GM18520 (cell line): ENCODE data around the gene PLCG2.

ENCODE experiments used
- ATAC-seq: cut with Tn5 transposase; IDR thresholded peaks from one replicate; pipeline ENCODE4 v1.9.1; 2021; ENCODE audit not compliant: unreplicated experiment

Gene PLCG2

DNA sequence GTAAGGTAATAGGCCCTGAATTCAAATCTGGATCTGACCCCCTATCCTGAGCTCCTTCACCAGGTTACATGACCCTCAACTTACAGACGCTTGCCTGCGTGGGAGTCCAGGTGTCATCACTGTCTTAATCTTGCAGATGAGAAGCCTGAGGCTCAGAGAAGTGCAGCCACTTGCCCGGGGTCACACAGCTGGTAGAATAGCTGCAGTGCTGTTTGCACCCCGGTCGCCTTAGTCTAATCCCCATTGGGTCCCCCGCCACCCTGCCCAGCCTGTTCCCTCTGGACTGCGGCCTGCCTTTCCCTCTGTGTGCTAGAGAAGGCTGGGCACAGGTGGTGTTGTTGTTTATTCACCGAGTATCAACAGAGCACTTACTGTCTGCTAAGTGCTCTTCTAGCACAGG, 125.2 kb downstream of the PLCG2 start:
- ATAC-seq: no peak

DNA sequence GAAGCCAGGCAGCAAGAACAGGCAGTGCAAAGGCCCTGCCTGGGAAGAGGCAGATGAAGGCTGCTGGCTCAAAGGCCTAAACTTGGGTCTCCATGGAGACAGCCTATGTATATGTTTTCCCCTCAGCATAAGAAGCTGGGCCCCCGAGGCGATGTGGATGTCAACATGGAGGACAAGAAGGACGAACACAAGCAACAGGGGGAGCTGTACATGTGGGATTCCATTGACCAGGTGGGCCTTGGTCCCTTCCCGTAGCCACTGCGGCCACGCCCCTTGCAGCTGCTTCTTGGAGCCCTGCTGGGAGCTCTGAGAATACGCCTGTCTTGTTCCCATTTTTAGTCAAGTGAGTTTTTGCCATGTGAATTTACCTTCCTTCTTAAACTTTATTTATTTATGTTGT, 126.2 kb downstream of the PLCG2 start:
- ATAC-seq: no peak

DNA sequence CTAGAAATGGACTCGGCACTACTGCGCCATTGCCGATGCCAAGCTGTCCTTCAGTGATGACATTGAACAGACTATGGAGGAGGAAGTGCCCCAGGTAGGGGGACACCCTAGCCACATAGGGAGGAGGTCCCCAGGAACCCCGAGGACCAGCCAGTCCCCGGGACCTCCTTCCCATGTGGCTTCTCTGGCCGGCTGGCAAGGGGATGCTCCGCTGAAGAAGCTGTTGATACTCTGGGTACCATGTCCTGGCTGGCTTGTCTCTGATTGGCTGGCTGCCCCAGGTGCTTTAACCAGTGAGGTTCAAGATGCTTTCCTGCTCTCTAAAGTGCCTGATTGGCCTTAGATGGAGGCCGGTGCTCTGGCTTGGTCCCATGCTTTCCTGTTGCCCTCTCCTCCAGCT, 128.6 kb downstream of the PLCG2 start:
- no peak for ATAC-seq

DNA sequence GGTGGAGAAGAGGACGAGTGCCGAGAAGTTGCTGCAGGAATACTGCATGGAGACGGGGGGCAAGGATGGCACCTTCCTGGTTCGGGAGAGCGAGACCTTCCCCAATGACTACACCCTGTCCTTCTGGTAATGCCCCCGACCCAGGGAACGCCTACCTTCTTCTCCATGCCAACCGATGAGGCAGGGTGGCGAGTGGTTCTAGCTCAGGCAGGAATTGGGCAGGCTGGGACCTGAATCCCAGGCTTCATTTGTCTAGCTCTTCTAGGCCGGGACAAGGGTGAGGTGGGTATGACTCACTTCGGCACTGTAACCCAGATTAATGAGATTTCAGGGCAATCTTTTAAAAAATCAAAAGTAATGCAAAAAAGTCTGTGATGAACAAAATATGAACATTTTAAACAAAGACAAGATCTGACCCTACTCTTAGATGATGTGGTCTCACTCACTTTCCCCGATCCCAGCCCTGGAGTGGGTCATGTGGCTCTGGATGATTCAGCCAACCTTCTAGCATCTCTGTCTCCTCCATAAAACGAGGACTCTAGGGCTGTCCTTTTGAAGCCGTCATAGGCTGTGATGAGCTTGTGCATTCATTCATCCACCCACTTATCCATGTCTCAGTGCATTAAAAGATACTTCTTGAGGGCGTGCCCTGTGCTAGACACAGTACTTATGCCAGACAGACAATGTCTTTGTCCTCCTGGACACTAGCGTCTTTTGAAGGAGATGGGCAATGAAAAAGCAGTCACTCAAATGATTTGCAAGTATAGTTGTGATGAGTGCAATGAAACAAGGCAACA, 129.6 kb downstream of the PLCG2 start:
- ATAC-seq: no peak

DNA sequence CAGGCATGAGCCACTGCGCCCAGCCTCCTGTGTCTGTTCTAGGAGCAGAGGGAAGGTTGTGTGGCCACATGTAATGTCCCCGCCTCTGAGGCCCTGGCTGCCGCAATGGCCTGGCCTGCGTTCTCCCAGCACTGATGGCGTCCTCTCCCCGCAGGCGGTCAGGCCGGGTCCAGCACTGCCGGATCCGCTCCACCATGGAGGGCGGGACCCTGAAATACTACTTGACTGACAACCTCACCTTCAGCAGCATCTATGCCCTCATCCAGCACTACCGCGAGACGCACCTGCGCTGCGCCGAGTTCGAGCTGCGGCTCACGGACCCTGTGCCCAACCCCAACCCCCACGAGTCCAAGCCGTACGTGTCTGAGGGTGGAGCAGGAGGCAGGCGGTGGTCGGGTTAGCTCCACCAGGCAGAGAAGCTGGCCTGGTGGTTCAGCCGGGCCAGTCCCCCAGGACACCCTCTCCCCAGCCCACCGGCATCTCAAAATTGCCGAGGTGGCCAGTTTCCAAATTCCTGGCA, 131.3 kb downstream of the PLCG2 start:
- ATAC-seq: no peak

DNA sequence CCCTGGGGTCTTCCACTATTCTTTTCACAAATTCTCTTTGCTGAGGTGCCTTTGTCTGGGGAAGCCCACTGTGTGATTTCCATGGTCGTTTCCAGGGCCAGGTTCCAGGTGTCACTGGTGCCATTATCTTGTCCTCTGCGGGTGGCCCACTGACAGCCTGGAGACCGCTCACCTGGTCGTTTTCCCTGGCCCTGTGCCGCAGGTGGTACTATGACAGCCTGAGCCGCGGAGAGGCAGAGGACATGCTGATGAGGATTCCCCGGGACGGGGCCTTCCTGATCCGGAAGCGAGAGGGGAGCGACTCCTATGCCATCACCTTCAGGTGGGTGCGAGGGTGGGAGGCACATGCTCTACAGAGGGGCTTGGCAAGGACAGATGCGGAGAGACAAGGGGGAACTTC, 133.3 kb downstream of the PLCG2 start:
- no peak for ATAC-seq

DNA sequence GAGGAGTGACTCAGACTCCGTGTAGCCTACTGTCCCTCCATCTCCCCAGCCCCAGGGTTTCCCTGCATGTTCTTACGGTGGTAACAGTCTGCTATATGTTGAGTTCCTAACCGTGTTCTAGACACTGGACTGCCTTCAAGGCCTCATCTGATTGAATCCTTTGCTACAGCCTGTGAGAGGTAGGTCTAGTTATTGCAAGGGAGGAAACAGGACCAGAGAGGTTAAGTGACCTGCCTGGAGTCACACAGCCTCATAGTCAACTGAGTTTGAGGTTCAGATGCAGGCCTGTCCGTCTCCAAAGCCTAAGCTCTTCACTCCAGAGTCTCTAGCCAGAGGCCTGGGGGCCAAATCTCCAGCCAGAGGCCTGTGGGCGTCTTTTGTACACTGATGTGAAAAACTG, 134.1 kb downstream of the PLCG2 start:
- ATAC-seq: no peak

DNA sequence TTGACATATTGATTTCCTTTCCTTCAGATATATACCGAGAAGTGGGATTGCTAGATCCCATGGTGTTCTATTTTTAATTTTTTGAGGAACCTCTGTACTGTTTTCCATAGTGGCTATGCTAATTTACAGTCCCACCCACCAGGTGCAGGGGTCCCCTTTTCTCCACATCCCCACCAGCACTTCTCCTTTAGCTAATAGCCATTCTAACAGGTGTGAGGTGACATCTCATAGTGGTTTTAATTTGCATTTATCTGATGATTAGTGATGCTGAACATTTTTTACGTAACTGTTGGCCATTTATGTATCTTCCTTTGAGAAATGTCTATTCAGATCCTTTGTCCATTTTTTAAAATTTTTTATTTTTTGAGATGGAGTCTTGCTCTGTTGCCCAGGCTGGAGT, 138.3 kb downstream of the PLCG2 start:
- ATAC-seq: no peak

DNA sequence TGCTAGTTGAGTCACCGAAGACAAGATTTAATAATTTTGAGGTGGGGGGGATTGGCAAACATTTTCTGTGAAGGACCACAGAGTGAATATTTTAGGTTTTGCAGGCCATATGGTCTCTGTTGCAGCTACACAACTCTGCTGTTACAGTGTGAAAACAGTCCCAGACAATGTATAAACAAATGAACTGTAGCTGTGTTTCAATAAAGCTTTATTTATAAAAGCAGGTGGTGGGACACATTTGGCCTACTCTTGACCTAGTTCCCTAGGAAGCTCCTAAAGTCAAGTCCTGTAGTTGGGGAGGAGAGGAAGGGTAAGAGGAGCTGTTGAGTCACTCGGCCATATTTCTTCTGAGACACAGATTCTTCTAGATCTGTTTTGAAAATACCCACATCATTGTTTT, 139.8 kb downstream of the PLCG2 start:
- no peak for ATAC-seq

DNA sequence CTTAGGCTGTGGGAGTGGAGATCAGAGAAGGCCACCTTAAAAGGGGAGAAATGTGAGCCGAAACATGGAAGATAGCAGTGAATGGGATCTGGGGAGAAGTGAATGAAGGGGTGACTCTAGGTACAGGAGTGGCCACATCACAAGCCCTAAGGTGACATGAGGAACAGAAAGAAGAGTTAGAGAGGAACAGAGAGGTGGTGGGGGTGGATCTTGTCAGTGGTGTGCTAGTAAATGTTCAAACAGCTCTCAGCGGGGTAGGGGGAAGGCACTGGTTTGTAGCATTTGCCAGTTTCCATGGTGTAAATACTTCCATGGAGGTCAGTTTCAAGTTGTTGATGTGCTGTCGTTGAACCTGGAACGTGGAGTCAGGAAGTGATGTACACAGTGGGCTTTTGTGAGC, 141.4 kb downstream of the PLCG2 start:
- no peak for ATAC-seq

DNA sequence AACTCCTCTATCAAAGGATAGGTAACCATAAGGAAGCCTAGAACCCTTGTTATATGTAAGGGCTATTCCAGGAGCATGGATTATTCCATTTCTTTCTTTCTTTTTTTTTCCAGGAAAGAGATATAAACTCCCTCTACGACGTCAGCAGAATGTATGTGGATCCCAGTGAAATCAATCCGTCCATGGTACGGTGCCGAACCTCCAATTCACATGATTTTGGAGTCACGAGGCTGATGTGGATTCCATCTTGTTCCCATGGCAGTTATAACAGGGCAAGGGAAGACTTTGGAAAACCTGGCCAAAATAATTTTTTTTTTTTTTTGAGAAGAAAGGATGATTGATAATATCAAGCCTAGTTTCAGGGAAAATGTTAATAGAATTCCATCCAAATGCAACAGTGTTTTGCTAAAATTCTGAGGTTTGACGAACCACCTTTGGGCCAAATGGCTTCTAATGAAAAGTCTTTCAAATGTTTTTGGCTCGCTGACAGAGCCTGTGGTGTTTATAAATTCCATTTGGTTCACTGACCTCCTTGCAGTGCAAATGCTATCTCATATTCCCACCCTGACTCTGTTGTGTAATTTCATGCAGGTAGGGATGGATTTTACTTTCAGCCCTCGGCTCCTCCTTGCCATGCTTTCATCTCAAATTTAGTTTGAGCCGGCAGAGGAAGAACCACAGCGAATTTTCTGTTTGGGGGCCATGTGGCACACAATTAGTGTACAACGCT, 142.2 kb downstream of the PLCG2 start:
- no peak for ATAC-seq

DNA sequence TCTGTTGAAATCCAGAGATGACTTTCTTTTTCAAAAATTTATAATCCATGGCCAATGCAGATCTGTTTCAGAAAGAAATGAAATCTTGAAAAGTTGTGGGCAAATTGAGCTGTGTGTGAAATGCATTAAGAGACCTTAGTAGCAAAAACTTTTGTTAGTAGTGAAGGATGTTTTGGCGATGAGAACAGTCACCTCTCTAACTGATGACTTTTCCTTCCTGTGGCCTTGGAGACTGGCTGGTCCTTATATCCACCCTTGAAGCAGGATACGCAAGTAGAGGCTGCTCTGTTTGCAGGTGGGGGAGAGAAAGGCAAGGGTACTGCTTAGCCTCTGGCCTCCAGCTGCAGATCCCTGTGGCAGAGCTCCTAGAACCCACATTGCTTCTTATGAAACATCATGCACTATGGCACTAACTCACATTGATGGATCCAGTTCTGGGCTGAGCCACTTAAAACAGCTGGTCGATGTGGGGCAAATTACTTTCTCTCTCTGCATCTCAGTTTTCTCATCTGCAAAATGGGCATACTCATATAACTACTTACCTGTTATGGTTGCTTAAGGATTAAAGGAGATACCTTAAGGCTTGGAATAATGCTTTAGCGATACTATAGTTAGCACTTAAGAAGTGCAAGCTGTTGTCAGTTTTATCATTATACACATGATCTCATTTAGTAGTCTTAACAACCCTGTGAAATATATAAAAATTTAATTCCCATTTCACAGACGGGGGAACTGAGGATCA, 142.9 kb downstream of the PLCG2 start:
- no peak for ATAC-seq

DNA sequence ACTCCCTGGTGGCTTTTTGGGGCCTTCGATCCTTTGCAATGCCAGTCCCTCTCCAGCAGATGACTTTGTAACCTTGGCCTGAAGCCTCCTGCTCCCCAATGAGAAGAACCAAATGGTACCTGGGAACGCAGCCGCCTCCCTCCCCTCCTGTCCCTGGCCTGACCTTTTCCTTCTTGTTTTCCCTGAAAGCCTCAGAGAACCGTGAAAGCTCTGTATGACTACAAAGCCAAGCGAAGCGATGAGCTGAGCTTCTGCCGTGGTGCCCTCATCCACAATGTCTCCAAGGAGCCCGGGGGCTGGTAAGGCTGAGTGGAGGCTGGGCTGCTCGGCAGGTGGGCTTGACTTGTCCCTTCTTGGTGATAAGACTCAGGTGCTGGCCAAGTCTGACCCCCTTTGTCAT, 144.2 kb downstream of the PLCG2 start:
- no peak for ATAC-seq

DNA sequence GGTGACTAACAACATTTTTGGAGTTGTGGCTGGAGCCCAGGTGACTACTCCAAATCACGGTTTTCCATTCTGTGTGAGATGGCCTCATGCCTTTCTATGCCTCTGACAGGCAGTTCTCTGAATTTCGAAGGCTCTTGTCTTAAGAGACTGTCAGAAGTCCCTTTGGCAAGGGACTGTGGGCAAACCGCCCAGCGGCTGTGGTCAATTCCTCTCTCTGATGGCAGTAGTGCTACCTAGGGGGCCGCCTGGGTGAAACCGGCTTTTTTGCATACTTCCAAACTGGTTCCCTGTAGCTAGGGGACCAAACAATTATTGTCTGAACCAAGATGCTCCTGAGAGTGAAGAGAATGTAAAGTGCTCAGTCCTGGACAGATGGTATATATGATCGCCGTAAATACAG, 145.9 kb downstream of the PLCG2 start:
- no peak for ATAC-seq

DNA sequence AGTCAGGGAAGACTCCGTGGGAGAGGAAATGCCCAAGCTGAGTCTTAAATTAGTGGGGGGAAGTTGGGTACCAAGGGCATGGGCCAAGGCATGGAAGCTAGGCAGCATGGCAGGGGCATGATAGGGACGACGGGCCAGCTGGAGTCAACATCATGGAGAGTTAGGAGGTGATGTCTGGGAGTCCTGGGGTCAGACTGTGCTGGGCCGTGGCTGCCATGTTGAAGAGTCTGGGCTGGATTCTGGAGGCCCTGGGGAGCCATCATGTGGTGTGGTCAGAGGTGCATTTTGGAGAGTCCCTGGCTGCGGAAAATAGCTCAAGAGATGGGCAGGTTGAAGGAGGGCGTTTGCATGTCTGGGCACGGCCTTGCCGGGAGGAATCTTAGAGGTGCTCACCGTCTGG, 146.9 kb downstream of the PLCG2 start:
- ATAC-seq: no peak

DNA sequence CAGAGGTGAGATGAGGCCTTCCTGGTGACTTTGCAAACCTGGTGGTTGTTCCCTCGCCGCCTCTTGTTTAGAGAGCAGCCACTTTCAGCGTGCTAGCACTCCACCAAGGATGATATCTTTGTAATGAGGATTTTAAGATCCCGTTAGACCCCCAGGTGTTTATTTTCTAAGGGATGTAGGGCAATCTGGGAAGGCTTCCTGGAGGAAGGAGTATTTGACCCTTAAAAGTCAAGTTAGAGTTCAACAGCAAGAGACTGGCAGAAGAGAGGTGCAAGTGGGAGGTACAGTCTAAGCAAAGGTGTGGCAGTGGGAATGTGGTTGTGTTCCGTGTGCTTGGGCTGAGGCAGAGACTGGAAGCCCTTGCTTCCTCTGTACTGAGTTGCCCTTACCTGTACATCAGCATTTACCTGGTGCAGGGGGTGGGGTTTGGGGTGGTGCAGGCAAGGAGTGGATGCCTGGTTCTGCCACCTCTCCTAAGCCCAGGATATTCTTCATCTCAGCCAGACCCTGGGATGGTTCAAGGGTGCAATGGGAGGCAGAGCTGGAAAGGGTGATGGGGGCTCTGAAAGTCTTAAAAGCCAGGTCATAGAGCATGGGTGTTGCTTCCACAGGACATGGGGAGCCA, 148.6 kb downstream of the PLCG2 start:
- ATAC-seq: no peak

DNA sequence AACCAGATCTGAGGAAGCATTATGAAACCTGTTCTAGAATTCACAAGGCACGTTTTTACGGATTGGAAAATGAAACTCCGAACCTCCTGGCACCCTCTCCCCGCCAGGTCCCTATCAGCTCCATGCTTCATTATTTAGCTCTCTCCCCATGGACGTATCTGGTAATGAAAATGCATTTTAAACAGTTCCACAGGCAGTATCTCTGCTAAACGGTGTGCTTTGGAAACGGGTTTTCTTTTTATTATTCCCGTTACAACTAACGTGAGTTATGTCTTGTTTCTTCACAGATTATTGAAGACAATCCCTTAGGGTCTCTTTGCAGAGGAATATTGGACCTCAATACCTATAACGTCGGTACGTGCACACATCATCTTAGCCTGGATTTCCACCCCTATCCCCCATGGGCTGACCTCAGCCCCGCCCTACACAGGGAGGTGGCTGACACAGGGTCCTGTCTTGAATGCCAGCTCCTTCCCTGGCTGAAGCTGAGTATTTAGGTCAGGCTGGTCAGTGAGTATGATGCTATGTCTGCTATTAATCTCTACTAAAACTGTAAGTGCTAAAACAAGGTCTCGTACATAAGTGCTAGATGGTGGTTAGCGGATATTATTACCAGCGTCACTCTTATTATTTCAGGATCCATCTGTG, 149.3 kb downstream of the PLCG2 start:
- no peak for ATAC-seq

DNA sequence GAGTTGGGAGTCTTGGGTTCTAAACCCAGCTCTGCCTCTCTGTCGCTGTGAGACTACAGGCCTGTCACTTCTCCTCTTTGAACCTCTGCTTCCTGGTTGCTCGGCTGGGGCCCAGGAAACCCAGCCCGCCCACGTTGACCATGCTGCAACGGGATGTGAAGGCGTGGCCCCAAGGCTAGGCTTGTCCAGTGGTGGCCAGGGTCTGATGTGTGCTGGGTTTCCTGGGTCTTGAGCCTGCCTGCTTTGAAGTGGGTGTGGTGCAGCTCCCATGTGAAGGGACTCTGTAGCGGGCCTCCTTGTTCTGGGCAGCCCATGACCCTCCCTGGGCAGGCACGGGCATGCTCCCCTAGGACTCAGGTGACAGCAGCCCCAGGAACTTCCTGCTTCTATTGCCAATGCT, 149.9 kb downstream of the PLCG2 start:
- ATAC-seq: no peak

DNA sequence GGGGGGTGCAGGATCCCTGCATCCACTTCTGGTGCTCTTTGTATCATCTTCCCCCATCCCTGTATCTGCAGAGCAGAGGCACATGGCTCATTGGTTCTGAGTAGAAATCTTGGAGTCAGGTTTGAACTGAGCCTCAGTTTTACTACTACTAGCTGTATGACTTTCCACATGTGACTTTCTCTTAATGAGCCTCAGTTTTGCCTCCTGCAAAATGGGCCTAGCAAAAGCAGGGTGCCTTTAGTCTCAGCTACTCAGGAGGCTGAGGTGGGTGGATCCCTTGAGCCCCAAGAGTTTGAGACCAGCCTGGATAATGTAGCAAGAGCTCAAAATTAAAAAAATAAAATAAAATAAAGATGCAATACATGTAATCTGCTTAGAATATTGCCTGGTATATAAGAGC, 150.8 kb downstream of the PLCG2 start:
- no peak for ATAC-seq

DNA sequence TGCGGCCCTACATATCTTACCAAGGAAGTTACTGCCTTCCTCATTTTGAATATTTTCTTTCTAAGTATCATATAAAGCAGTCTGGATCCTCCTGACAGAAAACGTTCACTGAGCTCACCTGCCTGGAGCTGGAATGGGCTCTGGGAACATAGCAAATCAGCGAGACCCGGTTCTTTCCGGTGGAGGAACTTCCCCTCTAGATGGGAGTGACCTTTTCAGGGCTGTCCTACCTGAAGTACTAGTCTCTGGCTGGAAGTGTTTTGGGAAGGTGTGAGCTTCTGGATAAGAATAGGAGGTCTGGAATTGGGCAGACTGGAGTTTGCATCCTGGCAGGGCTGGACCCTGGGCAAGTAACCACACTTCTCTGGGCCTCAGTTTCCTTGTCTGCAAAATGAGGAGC, 152.8 kb downstream of the PLCG2 start:
- ATAC-seq: no peak

DNA sequence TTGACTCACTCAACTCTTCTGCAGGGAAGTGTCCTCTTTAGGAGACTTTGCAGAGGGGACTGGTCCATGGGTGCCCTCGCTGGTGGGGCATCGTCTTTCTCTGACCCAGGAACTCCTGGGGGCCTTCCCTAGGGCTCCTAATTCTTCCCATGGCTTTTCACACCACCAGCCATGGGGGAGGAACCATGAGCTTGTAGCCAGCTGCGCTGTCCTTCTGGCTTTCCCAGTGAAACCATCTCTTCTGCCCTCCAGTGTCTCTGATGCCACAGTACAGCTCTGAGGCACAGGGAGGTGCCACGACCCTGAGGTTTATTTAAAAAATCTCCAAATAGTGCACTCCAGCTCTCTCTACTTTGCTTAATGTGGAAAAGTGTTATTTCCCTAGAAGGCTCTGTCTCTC, 153.6 kb downstream of the PLCG2 start:
- no peak for ATAC-seq
